ENCODE results near the gene RNU6-7. TPM values are rescaled to one million over a fixed set of nuclear protein-coding genes. Genes with fewer than 3 reads are reported as not detected.

The RNU6-7 gene
- total RNA-seq, 2 experiments from 2014 or later, result not detected

GRCh38 chr14:32202998-32203882 lies 1.4 kb downstream of the RNU6-7 start, which contains the start of gene RNU6-8:
TSS of gene RNU6-8 (minus strand) at chr14:32203269.
- POLR2A ChIA-PET, result interaction anchor here (1.0 kb wide), 2 partner anchors 125 to 127 kb away, joined by 5 to 14 read pairs; partner anchors contain the start of gene ARHGAP5
- CTCF ChIA-PET, result interaction anchor here (1.0 kb wide), 1 partner anchor 276 kb away, joined by 3 read pairs; no protein-coding TSS in a partner anchor

DNA sequence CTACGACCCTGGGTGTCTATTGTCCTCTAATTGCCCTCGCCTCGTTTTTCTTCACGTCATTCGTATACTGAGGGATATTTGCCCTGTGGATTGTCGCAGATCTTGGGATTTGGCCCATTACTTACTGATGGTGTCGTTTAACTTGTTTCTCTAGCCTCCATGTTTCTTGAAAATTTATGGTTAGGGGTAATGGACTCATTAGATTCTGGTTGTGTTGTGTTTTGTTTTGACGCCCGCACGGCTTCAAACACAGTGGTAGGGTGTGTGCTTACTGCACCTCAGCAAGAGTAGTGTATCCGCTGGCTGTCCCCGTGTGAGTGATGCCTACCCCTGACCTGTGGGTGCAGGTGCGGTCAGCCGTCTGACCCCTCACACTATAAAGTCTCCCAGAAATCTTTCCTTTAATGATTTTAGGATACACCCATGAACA lies 2.1 kb downstream of the RNU6-7 start:
- CTCF ChIA-PET, result interaction anchor here (1.0 kb wide), 1 partner anchor 277 kb away, joined by 3 read pairs; no protein-coding TSS in a partner anchor
- POLR2A ChIA-PET, result interaction anchor here (1.0 kb wide), 2 partner anchors 126 to 127 kb away, joined by 5 to 14 read pairs; partner anchors contain the start of gene ARHGAP5

DNA sequence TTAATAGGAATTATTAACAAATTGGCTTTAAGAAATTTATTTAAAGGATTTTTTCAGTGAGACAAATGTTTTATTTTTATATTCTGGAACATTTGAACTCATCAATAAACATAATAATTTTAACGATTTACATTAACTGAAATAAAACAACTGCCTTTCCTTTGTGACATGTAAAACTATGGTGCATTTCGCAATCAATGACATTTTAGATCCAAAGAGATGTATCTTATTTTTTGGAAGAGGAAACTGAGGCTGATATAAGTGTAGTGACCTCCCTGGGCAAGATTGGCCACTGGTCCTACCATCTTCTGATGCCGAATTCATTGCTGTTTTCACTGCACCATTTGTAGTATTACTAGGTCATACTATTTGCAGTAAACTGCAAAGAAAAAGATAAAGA lies 3.7 kb downstream of the RNU6-7 start:
- CTCF ChIA-PET, result no interaction called here
- POLR2A ChIA-PET, result interaction anchor here (0.6 kb wide), 1 partner anchor 643 kb away, joined by 3 read pairs; no protein-coding TSS in a partner anchor

- POLR2A ChIA-PET, result interaction anchor here (0.6 to 0.9 kb wide), 2 partner anchors 9 to 644 kb away, joined by 3 read pairs; no protein-coding TSS in a partner anchor
These were observed 4.1 kb downstream of the RNU6-7 start for GRCh38 chr14:32205984-32206383.

DNA sequence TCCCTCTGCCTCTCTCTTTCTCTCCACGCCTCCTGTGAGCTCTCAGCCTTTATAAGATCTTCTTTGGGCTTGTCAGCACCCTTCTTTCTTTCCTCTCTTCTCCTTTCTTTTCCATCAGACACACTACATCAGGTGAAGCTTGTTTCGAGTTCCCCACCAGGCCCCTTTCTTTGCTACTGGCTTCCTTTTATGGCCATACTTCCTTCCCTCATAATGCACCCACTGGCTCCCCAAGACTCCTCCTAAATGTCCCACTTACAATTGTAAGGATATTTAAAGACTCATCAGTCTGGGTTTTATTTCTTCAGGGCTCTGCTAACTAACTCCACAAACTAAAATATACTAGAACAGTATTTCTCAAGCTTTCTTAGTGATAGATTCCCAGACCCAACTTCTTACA lies 4.7 kb downstream of the RNU6-7 start:
- POLR2A ChIA-PET, result interaction anchor here (0.9 kb wide), 1 partner anchor 10 kb away, joined by 3 read pairs; no protein-coding TSS in a partner anchor
- CTCF ChIA-PET, result no interaction called here

More at GRCh38 chr14:32205984-32206383, 4.1 kb downstream of the RNU6-7 start:
- CTCF ChIA-PET, result no interaction called here

DNA sequence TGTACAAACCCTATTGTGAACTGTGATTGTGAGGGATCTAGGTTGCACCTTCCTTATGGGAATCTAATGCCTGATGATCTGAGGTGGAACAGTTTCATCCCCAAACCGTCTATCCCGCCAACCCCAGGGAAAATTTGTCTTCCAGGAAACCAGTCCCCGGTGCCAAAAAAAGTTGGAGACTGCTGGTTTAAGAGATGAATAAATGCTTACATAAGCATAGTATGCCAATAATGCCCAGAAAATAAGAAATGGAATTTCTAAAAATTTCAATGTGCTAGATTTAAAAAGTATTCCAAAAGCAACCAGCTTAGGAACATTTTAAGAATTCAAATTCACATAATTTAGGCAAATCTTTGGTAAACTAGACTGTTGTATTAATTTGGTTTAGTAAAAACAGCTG lies 6.6 kb downstream of the RNU6-7 start:
- ChIA-PET CTCF (no interaction called here), POLR2A (no interaction called here)

- ChIA-PET POLR2A (no interaction called here), CTCF (no interaction called here)
These were observed 7.6 kb downstream of the RNU6-7 start for GRCh38 chr14:32209471-32209870.

DNA sequence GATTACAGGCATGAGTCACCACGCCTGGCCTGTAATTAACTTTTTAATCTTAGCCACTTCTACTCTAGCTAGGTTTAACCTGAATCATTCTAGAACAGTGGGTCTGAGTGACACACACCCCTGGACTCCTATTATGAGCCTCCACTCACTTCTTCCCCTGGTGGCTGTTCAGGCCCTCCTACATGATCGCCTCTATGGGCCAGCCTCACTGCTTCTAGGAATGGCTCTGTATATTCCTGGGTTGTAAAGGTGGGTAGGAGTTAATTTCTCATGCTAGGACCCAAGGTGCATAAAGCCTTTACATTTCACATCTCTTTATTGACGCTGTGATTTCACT lies 9.2 kb downstream of the RNU6-7 start:
- POLR2A ChIA-PET, result no interaction called here
- CTCF ChIA-PET, result no interaction called here

- POLR2A ChIA-PET, result no interaction called here
- CTCF ChIA-PET, result no interaction called here
These were observed 11.0 kb downstream of the RNU6-7 start for GRCh38 chr14:32212833-32213232.

DNA sequence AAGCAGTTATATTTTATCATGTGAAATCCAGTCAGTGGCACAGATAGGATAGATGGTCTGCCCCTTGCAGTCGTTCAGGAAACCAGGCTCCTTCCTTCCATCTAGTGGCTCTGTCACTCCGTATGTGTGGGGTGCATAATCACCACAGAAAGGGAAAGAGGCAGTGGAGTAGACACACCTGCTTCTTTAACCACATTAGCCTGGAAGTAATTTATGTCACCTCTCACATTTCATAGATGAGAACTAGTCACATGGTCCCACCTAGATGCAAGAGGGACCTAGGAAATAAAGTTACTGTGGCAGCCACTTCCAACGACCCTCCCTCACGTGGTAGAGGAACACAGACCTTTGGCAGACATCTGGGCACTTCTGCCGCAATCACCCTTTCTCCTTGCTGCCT lies 15.5 kb downstream of the RNU6-7 start:
- POLR2A ChIA-PET, result no interaction called here
- CTCF ChIA-PET, result no interaction called here

GRCh38 chr14:32224737-32225377 lies 23.0 kb downstream of the RNU6-7 start:
- ChIA-PET CTCF (no interaction called here), POLR2A (no interaction called here)

- CTCF ChIA-PET, result no interaction called here
- POLR2A ChIA-PET, result no interaction called here
These were observed 23.6 kb downstream of the RNU6-7 start for GRCh38 chr14:32225378-32225920.

DNA sequence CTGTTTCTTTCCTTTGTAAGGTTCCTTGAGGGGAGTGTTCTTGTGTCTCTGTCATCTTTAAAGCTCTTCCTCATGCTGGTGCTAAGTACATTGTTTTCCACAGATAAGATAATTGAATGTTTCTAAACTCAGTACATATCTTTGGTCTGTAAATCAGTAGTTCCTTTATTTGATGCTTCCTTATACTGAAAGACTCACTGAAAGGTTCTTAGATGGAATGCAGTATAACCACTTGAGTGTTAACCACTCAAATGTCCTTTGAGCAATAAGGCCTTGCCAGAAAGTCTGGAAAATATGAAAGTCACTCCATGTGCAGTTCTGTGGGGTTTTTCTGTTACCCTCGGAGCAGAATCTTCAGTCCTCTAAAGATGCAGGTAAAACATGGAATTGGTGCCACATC lies 24.2 kb downstream of the RNU6-7 start:
- CTCF ChIA-PET, result no interaction called here
- POLR2A ChIA-PET, result no interaction called here

DNA sequence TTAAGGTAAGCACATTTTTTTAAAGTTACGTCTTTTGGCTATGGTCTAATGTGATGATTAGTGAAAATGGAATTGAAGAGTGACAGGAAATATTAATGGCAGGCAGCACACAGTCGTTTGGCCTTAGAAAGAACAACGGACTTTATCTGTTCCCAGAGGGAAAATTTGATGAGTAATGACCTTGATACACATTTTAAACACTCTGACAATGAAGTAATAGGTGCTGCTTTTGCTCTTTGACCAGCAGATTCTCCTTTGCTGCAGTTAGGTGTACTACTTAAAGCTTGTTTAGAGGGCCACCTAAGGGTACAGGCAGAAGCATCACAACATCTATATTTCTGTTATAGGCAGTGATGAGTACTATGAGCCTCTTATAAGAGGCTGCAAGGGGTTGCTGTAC lies 28.3 kb downstream of the RNU6-7 start:
- POLR2A ChIA-PET, result no interaction called here
- CTCF ChIA-PET, result no interaction called here

- POLR2A ChIA-PET, result no interaction called here
- CTCF ChIA-PET, result no interaction called here
These were observed 28.9 kb downstream of the RNU6-7 start for GRCh38 chr14:32230695-32231280.

DNA sequence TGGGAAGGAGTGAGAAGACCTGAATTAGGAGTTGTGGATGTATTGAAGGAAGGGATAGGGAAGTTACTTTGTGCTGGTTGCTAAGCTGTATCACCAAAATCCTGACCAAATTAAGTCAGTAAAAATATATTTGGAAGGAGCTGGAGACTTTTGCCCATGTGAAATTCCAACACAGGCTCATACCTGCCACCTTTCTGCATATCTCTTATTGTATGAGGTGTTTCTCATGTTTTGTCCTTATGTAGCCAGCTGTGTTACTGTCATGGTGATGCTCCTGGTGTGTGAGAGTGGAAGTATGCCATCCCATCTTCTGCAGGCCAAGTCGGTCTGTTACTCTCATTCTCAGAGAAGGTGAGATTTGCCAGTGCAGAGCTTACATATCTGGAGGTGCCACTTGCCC lies 30.6 kb downstream of the RNU6-7 start:
- ChIA-PET POLR2A (no interaction called here), CTCF (no interaction called here)

GRCh38 chr14:32233260-32233659 lies 31.4 kb downstream of the RNU6-7 start:
- ChIA-PET POLR2A (no interaction called here), CTCF (no interaction called here)

DNA sequence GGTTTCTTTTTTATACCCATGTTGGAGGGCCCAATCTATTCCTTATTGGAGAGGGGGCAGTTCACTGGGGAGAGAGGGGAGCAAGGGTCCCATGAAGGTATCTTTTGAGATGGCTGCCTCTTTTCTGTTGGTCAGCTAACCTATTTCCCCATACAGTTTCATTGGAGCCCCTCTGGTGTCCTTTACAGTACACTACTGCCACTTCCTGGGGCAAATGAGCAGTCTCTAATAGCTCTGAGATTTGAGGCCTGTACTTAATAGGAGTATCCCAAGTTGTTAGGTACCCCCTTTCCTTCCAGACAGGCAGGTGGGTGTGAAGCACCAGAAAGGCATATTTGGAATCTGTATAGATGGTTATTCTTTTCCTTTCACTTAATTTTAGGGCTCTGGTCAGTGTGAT lies 42.6 kb downstream of the RNU6-7 start:
- ChIA-PET POLR2A (no interaction called here), CTCF (no interaction called here)

- ChIA-PET CTCF (interaction anchor here (2.5 kb wide), 1 partner anchor 8 kb away, joined by 6 read pairs; no protein-coding TSS in a partner anchor), POLR2A (no interaction called here)
These were observed 44.9 kb downstream of the RNU6-7 start for GRCh38 chr14:32246751-32247150.

GRCh38 chr14:32249371-32249770 lies 47.5 kb downstream of the RNU6-7 start:
- POLR2A ChIA-PET, result no interaction called here
- CTCF ChIA-PET, result no interaction called here

Measured in activated CD8-positive, alpha-beta memory T cell treated with anti-CD3 and anti-CD28 coated beads for 36 hours (primary cell).